GM18520 (cell line): ENCODE results near the gene CEP128.

ENCODE experiments used
- ATAC-seq: cut with Tn5 transposase; IDR thresholded peaks from one replicate; pipeline ENCODE4 v1.9.1; 2021; ENCODE audit not compliant: unreplicated experiment

The CEP128 gene

DNA sequence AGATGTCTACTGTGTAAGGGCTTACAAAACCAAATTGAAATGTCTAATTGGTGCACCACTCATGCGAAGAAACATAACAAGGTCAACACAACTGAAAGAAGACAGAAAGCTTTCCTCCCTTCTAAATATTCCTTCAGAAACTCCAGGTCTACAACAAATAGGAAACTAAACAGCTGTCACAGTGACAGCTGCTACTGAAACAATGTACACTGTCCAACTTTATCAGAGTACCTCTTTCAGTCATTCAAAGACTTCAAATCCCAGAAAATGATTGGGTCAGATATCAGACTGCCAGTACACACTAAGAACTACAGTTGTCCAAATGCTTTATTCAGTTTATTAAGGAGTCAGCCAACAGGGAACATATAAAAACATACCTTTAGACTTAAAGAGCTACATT is 35.2 kb downstream of the CEP128 start:
- ATAC-seq, result no peak

- no peak for ATAC-seq
Observed at GRCh38 chr14:80902608-80903007, 38.9 kb downstream of the CEP128 start.

DNA sequence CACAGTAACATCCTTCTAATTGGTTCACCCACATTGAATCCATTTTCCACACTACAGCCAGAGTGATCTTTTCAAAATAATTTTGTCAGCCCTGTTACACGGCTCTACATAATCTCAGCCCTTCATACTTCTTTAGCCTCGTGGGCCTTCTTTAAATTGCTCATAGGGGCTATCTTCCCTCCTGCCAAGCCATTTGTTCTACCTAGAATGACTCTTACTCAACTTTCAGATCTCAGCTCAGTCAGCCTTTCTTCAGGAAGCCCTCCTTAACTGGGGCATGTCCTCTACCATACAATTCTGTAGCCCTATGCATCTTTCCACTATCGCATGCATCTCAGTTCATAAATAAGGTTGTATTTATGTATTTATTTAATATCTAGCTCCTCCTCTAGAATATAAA is 39.7 kb downstream of the CEP128 start:
- no peak for ATAC-seq

- ATAC-seq, result no peak
Observed at GRCh38 chr14:80901260-80901659, 40.3 kb downstream of the CEP128 start.

DNA sequence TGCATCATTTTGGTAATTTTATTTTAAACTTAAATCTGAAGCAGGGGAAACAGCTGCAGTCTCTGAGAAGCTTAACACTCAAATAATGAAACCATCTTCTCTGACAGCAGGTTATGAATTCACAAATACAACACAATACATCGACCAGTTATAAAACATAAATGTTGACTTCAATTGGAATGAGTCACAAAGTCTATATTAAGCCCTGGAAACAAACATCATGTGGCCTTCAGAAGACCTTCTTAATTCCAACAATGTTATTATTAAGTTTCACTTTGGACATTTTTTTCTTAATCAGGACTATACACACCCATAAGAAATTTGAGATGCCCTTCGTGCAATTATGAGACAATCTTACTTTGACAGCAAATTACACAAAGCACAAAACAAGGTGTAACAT is 68.9 kb downstream of the CEP128 start:
- no peak for ATAC-seq

DNA sequence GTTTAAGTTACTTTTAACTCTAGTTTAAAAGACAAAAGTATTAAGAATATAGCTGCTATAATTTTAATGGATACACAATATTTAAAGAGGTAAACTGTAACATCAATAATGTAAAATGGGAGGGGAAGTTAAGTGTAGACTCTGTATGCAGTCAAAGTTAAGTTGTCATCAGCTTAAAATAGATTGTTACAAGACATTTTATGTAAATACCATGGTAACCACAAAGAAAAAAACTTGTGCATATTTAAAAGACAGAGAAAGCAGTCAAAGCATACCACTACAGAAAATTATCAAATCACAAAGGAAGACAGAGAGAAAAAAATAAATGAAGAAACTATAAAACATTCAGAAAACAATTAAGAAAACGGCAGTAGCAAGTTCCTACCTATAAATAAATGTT is 73.3 kb downstream of the CEP128 start:
- ATAC-seq, result no peak

- no peak for ATAC-seq
Observed at GRCh38 chr14:80867798-80868197, 73.7 kb downstream of the CEP128 start.

- no peak for ATAC-seq
Observed at GRCh38 chr14:80867091-80867490, 74.4 kb downstream of the CEP128 start.

DNA sequence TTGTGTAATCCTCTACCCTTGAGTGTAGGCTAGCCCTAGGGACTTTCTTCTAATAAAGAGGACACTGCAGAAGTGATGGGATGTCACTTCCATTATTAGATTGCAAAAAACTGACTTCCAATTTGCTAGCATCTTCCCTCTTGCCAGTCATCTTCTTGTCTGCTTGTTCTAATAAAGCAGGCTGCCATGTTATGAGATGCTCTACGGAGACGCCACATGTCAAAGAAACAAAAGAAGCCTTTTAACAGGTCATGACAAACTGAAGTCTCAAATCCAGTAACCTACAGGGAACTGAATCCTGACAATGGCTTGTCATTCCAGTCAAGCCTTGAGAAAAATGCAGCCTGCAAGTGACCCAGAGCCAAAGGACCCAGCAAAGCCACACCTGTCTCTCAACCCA is 76.0 kb downstream of the CEP128 start:
- ATAC-seq, result no peak

DNA sequence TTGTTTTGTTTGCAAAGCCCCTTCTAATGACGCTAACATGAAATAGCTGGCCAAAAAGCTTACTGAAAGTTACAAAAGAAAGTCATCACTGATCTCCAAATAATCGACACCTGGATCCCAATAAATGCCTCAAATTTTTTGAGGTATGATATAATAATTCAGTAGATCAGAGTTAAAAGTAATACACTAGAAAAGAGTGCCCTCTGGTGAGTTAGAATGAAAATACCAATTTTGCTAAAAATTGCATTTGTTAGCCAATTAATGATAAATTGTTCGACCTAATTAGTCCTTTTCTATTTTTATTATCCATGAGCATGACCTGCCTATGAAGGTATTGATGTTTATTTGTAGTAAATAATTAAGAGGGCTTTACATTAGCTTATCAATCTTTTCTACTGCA is 78.6 kb downstream of the CEP128 start:
- ATAC-seq, result no peak

DNA sequence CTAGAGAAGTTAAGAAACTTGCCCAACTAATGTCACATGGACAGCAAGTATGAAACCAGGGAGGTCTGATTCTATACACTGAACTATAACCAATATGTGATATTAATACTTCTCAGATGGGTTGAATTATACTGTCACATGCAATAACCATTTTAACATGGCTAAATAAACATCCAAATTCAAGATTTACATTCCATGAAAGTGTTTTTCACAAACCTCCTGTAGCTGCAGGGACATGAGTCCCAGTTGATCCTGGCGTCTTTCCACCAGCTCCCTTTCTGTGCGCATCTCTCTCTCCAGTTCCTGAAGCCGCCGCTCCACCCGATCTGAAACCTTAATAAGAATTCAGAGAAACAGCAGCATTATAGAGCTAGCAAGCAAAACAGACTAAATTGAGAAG is 79.0 kb downstream of the CEP128 start:
- ATAC-seq, result no peak

- ATAC-seq, result no peak
Observed at GRCh38 chr14:80850197-80850814, 91.2 kb downstream of the CEP128 start.

GRCh38 chr14:80847070-80847469 is 94.5 kb downstream of the CEP128 start:
- no peak for ATAC-seq

DNA sequence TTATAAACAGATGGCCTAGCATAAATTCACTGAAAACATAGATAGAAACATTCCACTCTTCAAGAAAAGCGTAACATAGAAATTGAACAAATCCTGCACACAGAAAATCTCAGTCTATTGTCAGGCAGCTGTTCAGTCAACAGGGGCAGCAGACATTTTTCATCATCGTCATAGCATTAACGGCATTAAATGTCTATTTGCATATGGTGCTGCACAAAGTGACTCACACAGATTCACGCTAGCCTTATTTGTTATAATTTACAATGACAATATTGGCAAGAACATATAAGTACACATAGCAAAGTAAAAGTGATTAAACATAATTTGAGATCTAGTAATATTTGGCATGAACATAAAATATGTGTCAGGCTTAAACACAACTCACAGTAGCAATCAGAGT is 95.7 kb downstream of the CEP128 start:
- ATAC-seq, result no peak

DNA sequence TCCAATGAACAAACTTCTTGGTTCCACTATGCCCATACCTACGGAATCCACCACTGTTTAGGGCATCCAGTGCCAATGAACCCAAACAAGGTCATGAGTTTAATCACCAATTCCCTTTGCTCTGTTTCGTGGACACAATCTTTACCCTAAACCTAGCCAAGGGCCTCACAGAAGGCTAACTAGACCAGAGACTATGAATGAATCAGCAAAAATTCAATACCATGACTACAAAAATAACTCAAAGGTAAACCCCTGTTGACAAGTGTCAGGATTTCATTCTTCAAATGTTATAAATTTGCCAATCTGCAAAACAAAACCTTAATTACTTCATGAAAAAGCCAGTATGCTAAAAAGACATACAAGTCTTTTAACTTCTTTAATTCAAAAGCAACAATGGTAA is 96.7 kb downstream of the CEP128 start:
- no peak for ATAC-seq

- ATAC-seq, result no peak
Observed at GRCh38 chr14:80839743-80840142, 101.8 kb downstream of the CEP128 start.

DNA sequence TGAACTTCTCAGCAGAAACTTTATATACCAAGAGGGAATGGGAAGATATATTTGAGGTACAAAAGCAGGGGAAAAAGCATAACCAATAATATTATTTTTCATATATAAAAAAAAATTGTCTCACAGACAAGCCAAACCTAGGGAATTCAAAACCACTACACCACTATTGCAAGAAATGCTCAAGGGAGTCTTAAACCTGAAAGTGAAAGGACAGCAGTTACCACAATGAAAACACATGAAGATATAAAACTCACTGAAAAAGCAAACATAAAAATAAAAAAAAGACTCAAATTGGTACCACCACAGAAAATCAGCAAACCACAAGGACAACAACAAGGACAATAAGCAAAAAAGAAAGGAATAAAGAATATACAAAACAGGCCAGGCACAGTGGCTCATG is 131.9 kb downstream of the CEP128 start:
- no peak for ATAC-seq

DNA sequence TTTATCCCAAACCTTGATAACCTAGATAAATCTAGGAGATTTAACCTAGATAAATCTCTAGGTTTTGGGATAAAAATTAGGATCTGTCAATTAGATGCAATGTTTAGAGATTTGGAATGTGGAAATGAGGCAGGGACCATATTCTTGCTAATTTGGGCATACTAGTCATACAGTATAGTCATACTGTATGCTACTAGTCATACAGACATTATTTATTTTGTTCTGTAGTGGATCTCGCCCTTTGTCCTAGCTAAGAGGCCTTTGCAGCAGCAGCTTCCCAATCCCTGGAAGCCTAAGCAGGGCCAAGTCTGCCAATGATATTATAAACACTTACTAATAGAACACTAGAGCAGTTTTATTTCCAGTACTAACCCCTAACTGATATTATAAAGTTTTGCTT is 136.4 kb downstream of the CEP128 start:
- no peak for ATAC-seq

DNA sequence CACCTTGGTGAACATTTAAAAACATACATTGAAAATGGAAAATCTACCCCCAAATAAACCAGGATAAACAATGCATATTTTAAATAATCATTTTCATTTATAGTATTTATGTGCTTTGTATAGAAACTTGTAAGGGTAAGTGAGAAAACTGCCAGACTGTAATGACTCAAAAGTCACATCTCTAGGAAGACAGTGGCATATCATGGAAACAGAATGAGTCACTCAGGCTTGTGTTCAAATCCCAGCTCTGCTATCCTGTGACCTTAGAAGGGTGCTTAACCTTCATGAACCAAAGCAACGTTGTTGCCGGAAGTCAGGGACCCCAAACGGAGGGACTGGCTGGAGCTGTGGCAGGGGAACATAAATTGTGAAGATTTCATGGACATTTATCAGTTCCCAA is 142.7 kb downstream of the CEP128 start:
- ATAC-seq, result no peak

DNA sequence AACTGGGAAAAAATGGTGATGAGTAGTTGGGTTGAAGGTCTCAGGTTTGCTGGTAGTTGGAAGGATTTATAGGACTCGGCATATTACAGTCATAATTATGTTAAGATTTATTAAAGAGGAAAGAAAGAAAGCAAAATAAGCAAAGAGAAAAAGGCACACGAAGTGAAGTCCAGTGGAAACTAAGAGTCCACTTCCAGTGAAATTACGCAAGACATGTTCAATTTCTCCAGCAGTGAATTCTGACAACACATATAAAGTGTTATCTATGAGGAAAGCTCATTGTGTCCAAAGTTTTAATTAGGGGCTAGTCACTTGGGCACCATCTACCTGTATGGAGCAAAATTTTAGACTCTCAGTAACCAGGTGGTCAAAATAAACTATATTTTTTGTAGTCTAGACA is 143.3 kb downstream of the CEP128 start:
- no peak for ATAC-seq

- no peak for ATAC-seq
Observed at GRCh38 chr14:80792771-80793170, 148.8 kb downstream of the CEP128 start.

- ATAC-seq, result no peak
Observed at GRCh38 chr14:80787876-80788275, 153.7 kb downstream of the CEP128 start.

GRCh38 chr14:80784820-80785219 is 156.7 kb downstream of the CEP128 start:
- ATAC-seq, result no peak

DNA sequence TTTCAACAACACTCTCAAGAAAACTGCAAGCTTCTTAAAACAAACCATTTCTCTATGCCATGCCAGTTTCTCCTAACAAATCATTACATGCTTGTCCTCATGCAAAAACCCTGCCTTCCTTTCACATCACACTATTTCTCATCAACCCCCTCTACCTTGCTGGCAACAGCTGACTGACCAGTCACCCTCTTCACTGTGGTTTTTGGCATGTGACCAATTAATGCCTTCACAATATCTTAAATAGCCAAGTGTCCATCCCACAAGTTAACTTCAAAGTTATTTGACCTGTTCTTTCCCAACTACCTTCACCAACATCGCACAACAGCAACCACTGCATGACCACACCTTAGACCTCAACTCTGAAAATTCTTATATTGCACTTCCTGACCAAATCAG is 159.6 kb downstream of the CEP128 start:
- ATAC-seq, result no peak
